Measurements from ENCODE around the gene MED16.
A peak's percentile ranks its signal among the peaks of the same experiment; 100 is the strongest.

MED16 gene

GRCh38 chr19:928471-929202 is 35.6 kb upstream of the MED16 start:
- DNase-seq = no peak

- no peak for DNase-seq
These were observed 34.9 kb upstream of the MED16 start for GRCh38 chr19:927780-928401.

DNA sequence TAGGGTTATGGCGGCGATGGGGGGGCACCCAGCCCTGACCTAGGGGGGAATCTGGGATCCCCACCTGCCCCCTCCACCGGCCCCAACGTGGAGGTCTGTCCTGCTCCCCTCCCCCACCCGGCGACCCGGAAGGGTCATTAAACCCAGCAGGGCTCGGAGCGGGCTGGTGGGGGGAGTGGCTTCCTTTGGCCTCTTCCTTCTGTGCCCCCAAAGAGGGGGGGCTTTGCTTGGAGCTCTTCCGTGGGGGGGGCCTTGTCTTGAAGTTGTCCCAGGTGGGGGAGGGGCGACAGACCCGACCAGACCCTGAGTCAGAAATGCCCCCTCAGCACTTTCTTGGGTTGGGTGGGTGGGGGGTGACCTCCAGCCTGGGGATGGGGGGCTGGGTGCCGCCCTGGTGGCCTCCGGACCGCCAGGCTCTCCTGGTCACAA is 34.4 kb upstream of the MED16 start:
- DNase-seq = no peak

DNA sequence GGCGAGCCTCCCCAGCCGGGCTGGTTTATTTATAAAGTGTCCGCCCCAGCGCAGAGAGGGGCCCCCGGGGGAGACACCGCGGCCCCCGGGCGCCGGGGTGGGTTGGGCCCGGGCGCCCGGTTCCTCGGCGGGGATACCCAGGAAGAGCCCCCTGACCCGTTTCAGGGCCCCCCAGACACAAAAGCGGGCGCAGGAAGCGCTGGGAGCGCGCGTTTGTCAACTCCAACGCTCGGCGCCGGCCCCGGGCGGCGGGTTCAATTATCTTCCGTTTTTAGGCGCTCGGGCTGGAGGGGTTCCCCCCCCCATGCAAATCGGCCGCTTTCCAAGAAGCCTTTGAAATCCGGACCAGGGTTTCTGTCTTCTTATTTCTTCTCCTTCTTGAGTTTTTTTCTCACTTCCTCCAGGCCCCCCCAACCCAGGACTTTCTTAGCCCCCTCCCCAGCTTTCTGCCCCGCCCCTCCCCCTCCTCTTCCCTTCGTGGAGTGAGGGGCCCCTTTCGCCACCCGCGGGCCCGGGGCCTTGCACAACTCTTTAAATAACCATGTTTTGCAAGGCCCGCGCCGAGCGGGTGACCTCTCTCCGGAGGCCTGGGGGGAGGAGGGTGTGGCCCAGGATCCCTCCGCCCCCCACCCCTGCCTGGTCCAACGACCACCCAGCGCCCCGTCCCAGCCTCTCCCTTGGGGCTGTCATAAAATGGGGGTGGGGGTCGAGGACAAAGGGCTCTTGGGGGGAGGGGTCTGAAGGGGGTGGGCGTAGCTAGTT is 33.8 kb upstream of the MED16 start:
- DNase-seq = peak; percentile 60

DNA sequence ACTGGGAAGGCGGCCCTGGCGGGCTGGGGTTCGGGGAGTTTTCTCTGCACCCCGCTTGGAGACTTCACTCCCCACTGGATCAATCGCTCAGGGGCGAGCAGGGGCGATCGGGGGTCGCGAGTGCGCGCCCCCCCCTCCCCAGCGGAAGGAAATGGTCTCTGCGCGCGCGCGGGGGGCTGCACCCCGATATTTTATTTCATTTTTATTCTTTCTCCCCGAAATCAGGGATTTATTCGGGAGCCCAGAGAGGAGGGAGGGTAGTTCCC is 33.3 kb upstream of the MED16 start:
- peak; percentile 63 for DNase-seq

GRCh38 chr19:925526-926322 is 32.7 kb upstream of the MED16 start, which contains the start of gene ARID3A:
Gene ARID3A (plus strand): TSS chr19:926035. CDS start chr19:929529, 3,494 bp downstream.
- peak; percentile 92 for DNase-seq

GRCh38 chr19:925087-925525 is 32.1 kb upstream of the MED16 start:
- DNase-seq = no peak

DNA sequence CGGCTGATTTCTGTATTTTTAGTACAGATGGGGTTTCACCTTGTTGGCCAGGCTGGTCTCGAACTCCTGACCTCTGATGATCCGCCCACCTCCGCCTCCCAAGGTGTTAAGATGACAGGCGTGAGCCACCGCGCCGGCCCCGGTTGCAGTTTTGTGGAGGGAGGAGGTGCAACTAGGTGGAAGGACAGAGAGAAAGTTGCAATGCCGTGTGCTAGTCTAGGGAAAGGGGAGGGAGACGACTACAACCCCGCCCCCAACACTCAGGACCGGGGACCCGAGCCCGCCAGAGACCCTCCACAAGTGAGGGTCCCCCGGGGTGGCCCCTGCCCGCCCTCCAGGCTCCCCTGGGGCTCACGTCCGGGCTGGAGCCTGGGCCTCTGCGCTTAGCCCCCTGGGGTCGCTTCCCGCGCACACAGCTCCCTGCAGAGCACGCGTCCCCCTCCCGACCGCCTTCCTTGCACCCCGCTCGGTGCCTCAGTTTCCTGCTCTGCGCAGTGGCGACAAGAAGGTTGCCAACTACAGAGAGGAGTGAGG is 31.6 kb upstream of the MED16 start:
- DNase-seq = no peak

- no peak for DNase-seq
These were observed 27.3 kb upstream of the MED16 start for GRCh38 chr19:920051-920864.

DNA sequence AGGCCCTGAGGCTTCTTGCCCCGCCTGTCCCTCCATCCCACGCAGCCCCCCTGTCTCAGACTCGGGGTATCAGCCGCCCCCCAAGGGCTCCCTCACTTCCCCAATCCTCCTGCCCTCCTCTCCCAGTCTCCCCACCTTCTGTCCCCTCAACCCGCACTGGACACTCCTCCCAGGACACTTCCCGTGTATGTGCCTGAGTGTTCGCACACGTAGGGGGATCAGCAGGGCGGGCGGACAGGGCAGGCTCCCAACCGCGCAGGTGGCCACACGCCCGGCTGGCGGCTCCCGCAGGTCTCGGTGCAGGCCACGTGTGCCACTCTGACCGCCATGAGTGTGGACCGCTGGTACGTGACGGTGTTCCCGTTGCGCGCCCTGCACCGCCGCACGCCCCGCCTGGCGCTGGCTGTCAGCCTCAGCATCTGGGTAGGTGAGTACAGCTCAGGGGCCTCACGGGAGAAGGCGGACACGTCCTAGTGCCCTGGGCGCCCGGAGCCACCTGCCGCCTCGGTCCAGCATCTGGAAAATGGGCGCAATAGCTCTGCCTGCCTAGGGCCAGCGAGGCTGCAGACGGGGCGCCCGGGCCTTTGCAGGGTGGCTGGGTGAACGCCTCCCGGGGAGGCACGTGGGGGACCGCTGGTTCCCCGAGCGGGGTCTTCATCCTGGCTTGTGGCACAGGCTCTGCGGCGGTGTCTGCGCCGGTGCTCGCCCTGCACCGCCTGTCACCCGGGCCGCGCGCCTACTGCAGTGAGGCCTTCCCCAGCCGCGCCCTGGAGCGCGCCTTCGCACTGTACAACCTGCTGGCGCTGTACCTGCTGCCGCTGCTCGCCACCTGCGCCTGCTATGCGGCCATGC is 26.4 kb upstream of the MED16 start:
- DNase-seq = peak; percentile 63

DNA sequence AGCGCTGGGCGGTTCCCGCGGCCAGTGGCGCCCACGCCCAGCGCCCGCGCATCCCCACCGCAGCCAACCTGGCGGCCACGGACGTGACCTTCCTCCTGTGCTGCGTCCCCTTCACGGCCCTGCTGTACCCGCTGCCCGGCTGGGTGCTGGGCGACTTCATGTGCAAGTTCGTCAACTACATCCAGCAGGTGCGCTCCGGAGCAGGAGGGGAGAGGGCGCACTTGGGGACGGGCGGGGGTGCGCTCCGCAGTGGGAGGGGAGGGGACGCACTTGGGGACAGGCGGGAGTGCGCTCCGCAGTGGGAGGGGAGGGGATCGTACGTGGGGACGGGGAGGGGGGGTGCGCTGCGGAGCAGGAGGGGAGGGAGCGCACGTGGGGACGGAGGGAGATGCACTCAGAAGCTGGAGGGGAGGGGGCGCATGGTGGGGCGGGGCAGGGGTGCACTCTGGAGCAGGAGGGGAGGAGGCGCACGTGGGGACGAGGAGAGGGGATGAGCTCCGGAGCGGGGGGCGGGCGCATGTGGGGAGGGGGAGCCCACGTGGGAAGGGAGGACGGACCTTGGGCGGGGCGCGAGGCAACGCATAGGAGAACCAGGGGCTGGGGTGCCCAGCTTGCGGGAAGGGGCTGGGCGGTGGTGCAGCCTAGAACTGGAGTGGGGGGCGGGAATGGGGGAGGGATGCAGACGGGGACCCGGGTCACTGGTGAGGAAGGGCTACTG is 25.7 kb upstream of the MED16 start:
- no peak for DNase-seq

DNA sequence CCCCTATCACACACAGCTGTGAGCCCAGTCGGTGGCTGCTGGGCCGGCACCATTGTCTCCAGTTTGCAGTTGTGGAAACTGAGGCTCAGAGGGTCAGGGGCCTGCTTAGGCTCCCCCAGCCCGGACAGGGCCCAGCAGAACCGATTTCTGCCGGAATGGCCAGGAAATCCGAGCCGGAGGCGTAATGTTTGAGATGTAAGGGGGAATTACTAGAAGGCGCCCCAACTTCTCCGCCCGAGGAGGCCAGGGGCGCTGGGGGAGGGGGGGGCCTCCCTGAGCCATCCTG is 25.1 kb upstream of the MED16 start:
- DNase-seq = no peak

DNA sequence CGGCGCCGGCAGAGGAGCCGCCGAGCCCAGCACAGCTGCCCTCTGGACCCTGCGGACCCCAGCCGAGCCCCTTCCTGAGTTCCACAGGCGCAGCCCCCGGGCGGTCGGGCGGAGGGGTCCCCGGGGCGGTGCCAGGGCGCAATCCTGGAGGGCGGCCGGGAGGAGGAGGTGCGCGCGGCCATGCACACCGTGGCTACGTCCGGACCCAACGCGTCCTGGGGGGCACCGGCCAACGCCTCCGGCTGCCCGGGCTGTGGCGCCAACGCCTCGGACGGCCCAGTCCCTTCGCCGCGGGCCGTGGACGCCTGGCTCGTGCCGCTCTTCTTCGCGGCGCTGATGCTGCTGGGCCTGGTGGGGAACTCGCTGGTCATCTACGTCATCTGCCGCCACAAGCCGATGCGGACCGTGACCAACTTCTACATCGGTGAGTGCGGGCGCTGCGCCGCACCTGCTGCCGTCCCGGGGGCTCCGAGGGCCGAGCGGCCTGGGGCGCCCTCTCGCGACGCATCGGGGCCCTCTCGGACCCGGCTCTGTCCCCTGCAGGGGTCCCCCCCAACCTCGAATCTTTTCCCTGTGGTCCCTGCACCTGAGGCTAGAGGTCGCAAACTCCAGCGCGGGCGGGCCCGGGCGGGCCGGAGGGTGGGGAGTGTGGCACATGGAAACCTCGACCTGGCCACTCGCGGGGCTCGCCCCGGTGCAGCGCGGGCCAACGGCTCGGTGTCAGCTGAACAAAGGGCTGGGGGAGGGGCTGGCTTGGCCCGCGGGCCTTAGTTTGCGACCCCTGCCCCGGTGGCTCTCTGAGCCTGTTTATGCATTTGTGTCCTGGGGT is 24.6 kb upstream of the MED16 start, which contains the start of gene KISS1R:
TSS of gene KISS1R (plus strand) at position 11 of the 829 bp plus-strand sequence. CDS start at position 181, 170 bp downstream.
- peak; percentile 85 for DNase-seq

- DNase-seq = no peak
These were observed 23.8 kb upstream of the MED16 start for GRCh38 chr19:916645-917322.

DNA sequence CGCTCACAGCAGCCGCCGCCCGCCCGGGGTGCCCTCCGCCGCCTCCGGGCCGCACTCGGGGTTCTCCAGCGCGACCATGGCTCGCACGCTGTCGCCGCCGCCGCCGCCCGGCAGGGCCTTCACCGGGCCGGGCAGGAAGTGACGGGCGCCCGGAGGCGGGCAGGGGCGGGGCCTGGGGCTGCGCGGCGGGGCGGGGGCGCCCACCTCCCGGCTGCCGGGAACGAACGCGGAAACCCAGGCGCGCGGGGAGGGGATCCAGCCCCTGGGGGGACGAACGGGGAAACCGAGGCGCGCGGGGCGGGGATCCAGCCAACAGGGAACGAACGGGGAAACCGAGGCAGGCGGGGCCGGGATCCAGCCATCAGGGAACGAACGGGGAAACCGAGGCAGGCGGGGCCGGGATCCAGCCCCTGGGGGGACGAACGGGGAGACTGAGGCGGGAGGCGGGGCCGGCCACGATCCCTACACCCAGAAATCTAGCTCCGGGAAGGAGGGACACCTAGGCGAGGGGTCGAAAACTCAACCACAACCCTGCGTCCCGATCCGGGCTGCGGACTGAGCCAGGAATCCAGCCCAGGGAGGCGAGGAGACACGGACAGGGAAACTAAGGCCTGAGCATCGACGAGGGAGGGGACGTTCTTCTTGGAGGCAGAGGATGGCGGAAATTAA is 20.2 kb upstream of the MED16 start, which contains the start of gene R3HDM4:
TSS of gene R3HDM4 (minus strand) at position 140 of the 669 bp plus-strand sequence. CDS start at position 78, 62 bp downstream.
- no peak for DNase-seq

GRCh38 chr19:912181-913079 is 19.4 kb upstream of the MED16 start:
- no peak for DNase-seq

Data from retina (tissue), 1 donor.